Activated CD8-positive, alpha-beta memory T cell treated with anti-CD3 and anti-CD28 coated beads for 24 hours (primary cell): ENCODE measurements around the gene IL2RA.
"Not testable (repeated sequence)": the region's sequence is repeated elsewhere in the genome, so short reads cannot be mapped to it uniquely, and the experiment has no call there.

Experiments used
- DNase-seq: peaks from one replicate; pipeline ENCODE4 v3.0.0-alpha.2; 2020

Gene IL2RA

DNA sequence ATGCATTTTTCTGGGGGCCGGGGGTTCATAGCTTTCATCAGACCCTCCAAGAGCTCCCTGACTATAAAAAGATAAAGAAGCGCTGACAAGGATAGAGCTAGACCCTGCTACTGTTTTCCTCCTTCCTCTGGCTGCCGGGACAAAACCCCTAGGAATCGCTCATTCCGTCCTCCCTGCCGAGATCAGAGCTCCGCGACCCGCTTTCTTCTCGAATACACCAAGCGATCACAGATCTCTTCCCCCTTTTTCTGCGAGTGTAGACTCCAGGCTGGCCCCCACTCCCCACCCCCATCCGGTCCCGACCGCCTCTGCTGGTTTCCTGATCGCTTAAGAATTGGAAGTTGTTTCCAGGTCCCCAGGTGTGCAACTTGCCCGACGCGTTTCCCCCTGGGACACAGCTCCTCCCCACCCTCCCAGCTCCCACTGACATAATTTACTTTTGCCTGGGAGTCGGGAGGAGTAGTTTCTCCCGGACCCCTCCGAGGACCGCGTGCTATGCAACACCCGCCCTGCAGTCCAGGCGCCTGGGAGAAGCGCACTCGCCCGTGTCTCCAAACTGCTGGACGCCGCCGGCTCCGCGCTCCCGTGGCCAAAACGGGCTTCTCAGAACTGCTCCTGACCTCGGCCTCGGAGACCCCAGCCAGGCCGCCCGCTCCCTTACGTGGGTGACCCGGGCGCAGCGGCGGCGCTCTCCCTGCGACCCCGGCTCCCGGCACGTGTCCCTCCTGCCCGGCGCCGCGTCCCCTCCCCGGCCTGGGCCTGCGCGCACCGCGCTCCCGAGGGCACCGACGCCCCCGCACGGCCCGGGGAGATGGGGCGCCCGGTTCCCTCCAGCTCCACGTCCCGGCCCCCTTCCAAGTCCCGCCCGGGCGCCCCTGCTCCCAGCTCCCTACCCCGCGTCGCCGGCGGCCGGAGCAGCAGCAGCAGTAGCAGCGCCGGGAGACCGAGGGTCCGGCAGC, 85.4 kb downstream of the IL2RA start:
- peak; percentile 83 for DNase-seq

DNA sequence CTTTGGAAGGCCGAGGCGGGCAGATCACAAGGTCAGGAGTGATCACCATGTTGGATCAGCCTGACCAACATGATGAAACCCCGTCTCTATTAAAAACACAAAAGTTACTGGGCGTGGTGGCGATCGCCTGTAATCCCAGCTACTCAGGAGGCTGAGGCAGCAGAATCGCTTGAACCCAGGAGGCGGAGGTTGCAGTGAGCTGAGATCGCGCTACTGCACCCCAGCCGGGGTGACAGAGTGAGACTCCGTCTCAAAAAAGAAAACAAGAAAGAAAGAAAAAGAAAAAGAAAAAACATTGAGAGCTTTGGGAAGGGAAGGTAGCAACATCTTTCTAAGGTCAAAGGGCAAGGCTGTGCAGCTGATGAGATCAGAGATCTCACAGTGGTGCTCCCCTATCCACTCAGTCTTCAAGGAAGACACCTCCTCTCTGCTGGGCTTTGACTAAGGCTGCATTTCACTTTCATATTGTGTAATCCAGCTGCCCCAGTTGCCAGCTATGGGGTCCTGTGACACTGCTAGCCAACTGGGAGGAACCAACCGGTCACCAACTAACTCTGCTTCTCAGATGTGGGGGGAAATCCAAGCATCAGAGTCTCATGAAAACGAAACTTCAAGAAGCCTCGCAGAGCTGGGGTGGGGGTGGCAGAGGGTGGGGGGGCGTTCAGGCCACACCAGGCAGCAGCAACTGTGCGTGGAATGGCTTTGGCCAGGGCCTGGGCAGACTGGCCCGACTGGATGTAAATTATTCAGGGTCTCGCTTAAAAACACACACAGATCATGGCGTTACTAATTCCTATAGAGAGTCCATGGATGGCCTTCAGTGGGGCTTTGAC, 86.3 kb downstream of the IL2RA start:
- DNase-seq, result peak; percentile 80

GRCh38 chr10:5973069-5973468, 89.1 kb downstream of the IL2RA start:
- no peak for DNase-seq

DNA sequence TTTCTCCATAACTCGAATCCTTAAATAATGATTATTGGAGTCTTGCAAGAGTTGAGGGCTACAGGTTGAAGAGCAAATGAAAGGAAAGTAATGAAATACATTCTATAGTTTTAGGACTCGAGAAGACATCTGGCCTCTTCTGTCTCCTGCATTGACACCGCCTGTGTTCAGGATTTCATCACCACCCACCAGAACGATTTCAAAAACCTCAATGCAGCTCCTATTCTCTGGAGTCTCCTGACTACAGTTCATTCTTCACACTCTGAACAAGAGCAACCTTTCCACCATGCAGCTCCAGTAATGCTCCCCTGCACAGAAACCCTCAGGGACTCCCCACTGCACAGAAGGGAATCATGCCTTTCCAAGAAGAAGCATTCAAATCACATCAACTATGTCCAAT, 90.3 kb downstream of the IL2RA start:
- DNase-seq, result peak; percentile 32

DNA sequence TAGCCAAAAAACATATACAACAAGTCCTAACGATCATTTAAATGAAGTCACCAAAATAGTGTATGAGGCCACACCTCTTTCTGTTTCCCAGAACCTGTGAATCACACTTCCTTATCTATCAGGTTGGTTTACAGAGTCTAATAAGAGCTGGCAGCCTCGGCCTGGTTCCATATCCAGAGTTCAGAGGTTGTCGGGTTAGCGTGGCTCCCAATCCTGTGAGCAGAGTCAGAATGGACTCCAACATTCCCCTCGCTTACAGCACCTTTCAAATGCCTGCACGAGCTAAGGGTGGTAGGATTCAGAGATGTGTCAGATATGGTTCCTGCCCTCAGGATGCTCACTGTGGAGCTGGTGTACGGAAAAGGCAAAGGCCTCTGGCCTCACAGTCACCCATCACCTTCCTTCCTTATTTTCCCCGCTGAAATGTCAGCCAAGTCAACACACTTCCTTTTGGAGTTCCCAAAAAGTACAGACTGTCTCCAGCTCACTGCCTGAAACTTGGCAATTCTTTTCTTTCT, 90.8 kb downstream of the IL2RA start:
- peak; percentile 54 for DNase-seq

DNA sequence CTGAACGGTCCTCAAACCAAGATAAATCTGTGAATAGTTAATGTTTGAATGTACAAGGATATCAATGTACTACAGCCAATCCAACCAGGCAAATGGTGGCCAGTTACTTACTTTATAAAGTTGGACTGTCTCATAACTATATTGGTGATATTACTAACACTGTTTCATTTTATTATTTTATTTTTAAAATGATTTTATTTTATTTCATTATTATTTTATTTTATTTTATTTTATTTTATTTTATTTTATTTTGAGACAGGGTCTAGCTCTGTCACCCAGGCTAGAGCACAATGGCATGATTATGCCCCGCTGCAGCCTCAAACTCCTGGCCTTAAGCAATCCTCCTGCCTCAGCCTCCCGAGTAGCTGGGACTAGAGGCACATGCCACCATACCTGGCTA, 91.6 kb downstream of the IL2RA start:
- no peak for DNase-seq

DNA sequence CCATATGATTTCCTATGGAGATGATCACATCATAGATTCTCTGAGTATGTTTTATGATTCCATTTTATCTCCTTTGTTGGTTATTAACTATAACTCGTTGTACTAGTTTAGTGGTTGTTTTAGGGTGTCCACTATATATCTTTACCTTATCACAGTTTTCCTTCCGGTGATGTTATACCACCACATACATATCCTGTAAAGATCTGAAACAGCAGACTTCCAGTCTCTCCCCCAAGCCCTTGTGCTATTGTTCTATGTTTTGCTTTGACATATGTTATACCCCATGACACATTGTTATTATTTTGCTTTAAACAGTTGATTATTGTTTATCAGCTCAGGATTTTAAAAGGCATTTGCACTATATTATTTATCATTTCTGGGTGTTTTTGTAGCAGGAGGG, 92.1 kb downstream of the IL2RA start:
- DNase-seq, result no peak

GRCh38 chr10:5968681-5969453, 93.3 kb downstream of the IL2RA start:
- DNase-seq, result peak; percentile 44

GRCh38 chr10:5968037-5968680, 94.0 kb downstream of the IL2RA start:
- DNase-seq, result peak; percentile 38

DNA sequence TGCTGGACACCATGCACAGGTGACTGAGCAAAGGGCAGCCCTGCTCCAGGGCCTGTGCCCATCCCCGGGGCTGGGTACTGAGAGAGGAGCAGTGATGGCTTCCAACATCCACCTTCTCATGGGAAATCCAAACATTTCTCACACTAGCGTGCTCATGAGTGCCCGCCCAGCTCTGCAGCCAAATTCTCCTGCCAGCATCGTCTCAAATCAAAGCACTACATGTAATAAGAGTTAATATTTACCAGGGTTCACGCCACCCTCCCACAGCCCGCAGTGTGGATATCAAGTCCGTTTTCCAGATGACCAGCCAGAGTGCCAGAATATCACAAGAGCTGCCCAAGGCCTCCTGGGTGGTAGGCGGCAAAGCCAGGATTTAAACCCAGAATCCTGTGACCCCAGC, 96.9 kb downstream of the IL2RA start:
- no peak for DNase-seq

DNA sequence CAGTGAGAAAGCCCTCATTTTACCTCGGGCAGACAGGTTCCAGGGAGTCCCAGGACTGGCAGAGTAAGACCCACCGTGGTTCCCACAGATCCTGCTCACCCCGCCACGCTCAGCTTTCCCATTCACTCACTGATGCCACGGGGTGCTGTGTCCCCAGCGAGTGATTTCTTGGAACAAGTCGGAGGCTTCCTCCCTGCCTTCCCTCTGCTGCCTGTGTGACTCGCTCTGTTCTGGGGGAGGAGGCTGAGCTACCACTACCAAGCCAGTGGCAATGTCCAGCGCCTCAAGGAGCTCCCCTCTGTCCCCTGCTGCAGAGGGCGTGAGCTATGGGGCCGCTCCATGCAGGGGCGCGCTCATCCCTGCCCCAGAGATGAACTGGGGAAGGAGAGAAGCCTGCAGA, 97.4 kb downstream of the IL2RA start:
- no peak for DNase-seq

DNA sequence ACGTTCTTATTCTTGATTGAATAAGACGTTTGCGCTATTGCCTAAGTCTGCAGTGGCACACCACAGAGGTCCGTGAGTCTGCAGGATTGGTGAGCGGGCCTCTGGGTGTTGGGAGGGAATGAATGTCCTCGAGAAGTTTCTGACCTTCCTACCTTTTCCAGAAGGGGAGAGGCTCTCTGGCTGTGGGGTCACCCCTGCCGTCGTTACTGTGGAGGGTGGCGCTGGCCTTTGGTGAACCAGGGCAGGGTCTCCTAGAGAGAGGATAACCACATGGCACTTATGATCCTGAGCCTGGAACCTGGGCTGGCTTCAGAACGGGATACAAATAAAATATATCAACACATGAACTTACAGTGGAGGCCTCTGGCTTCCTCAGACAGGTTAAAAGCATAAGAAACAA, 98.6 kb downstream of the IL2RA start:
- no peak for DNase-seq

DNA sequence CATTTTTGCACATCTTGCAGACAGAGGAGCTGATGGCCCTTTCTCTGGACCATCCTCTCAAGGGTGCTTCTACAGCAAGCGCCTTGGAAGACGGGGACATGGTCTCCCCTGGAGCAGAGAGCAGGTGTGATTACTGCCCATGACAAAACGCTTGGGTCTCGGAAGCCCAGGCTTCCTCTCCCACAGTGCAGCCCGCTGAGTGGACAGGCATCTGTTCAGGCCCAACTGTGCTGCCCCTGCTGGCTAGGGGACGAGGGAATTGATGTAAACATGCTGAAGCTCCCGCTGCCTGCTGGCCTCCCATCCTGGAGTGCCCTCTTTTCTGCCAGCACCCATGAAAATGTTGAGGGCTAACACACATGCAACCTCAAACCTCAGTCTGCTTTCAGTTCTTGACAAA, 99.1 kb downstream of the IL2RA start:
- DNase-seq, result no peak

DNA sequence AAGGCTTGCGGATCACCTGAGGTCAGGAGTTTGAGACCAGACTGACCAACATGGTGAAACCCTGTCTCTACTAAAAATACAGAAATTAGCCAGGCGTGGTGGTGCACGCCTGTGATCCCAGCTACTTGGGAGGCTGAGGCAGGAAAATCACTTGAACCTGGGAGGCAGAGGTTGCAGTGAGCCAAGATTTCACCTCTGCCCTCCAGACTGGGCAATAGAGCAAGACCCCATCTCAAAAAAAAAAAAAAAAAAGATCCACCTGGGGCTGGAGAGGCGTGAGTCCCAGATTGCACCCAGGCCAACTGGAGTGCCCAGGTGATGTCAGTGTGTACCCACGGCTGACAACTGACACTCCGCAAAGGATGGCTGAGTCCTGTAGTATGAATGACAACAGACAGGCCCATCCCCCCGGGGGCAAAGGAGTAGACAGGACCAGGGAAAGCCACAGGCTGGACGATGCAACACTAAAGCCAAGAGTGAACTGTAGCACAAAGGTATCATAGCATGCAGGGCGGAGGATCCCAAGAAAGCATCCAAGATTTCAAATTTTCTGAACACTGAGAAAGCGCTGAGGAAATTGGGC, 99.7 kb downstream of the IL2RA start:
- DNase-seq, result not testable (repeated sequence)

DNA sequence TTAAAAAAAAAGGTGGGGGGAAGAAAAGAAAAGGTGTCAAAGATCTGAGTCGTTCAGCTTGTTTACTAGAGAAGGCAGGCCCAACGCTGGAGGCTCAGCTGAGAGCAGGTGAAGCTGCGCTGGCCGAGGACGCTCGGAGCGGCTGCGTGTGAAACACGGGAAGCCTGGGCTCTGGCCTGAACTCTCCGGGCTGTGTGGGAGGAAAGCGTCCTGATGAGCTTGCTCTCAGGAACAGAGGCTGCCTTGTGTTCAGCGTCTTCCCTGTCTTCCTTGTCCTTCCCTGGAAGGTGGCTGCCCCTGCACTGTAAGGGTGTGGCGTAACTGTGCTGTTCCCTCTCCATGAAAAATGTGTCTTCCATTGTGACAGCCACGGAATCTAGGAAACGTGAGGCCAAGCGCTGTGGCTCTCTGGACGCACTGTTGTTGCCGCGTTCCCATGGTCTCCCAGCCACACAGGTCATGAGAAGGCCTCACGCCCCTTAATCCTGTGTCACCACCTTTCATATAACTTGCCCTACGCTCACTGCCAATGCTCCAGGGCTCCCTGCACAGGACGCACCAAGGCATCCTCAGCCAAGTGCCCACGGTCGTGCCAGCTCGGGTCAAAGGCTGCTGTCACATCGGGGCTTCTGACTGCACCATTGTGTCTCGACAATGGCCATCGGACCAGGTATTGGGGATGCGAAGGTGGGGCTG, 100.6 kb downstream of the IL2RA start:
- DNase-seq, result no peak

- not testable (repeated sequence) for DNase-seq
Measured at GRCh38 chr10:5960973-5961275, 101.2 kb downstream of the IL2RA start.
